Spleen (tissue), 7 donors: Measurements from ENCODE around the gene MINDY4.

ENCODE experiments used
- CTCF ChIP-seq, 11 experiments: fragments of 200-600 bp in 7 of 11; fragments of 450-650 bp in 4 of 11; sonication (generic) in 4 of 11; IDR thresholded peaks in 8 of 11; conservative IDR thresholded peaks in 3 of 11; 1 replicate in 7 of 11; 2 replicates in 4 of 11; pipeline versions ENCODE4 v1.4.0 to v1.8.0; 2016 to 2021; ENCODE audit warnings: antibody characterized with exemption in 11 of 11, inconsistent platforms in 4 of 11, mild to moderate bottlenecking in 1 of 11
- POLR2AphosphoS5 ChIP-seq, 3 donors: sonication (generic); formaldehyde crosslinking; IDR thresholded peaks; one replicate each; pipeline ENCODE4 v1.5.1; 2017; ENCODE audit warnings: antibody characterized with exemption in 3 of 3
- donor health status: DM: no; HTN: no; CAD: no; lungs with moderate emphysema.
- donor health status: DM: no; HTN: no; CAD: no.
- donor health status: DM: no; HTN: no; CAD: no.

GRCh38 chr7:30775992-30776391, 4.8 kb downstream of the MINDY4 start:
- no peak for TF ChIP-seq CTCF (IDR thresholded peaks at IDR 0.05 in 8 of 11, conservative IDR thresholded peaks at IDR 0.05 in 3 of 11)
- no peak for TF ChIP-seq POLR2AphosphoS5 (IDR thresholded peaks at IDR 0.05)
